Measurements from ENCODE around the gene MAPK9. TPM values are rescaled to one million over a fixed set of nuclear protein-coding genes. Genes with fewer than 3 reads are reported as not detected.
A peak's percentile ranks its signal among the peaks of the same experiment; 100 is the strongest.

The MAPK9 gene
- total RNA-seq, 1 experiment from 2014 or later: 43.4 TPM

GRCh38 chr5:180289966-180290365, 1.9 kb downstream of the MAPK9 start:
- intact Hi-C loops (cut with micrococcal nuclease): loop anchor here (10.0 kb wide), 1 partner anchor 165 kb away; no protein-coding TSS in a partner anchor
- Histone ChIP-seq H2AFZ (ENCODE audit: low read depth, low read length, poor library complexity, severe bottlenecking) (no peak overlapping the region), H3K27me3 (ENCODE audit: insufficient read depth, low read length) (no peaks in the 10 kb centered on the region), H4K20me1 (ENCODE audit: insufficient read depth) (no peaks in the 10 kb centered on the region), H3K4me2 (ENCODE audit: low read length) (peak overlapping the region; percentile 84), H3K27ac (ENCODE audit: low read depth, low read length) (no peak overlapping the region), H3K36me3 (ENCODE audit: control insufficient read depth in 1 of 2, insufficient read depth in 2 of 2, low read length in 2 of 2) (peaks cover 0 to 7% of the 10 kb centered on the region in 2 experiments; a peak in 1 of 4 replicates), H3K79me2 (ENCODE audit: insufficient read depth, low read length) (peaks cover 47% of the 10 kb centered on the region), H3K4me3 (replicated peaks in 1 of 2; ENCODE audit: low read depth in 1 of 2, low read length in 2 of 2) (no peak overlapping the region), H3K4me1 (ENCODE audit: control insufficient read depth in 1 of 2, insufficient read depth in 2 of 2, low read length in 2 of 2) (peaks cover 10 to 24% of the 10 kb centered on the region in 2 experiments), H3K9me3 (ENCODE audit: control insufficient read depth in 1 of 2, insufficient read depth in 1 of 2, low read depth in 1 of 2, low read length in 2 of 2) (no peaks in the 10 kb centered on the region), H3K9me2 (ENCODE audit: insufficient read depth) (no peaks in the 10 kb centered on the region), H3K9ac (ENCODE audit: low read length) (no peak overlapping the region)
- DNase-seq (ENCODE audit: low read depth, low spot score) (no peak), ATAC-seq (no peak)
- ChIA-PET POLR2A (no interaction called here), CTCF (interaction anchor here (1.9 kb wide), 1 partner anchor 39 kb away, joined by 9 read pairs; no protein-coding TSS in a partner anchor), RAD21 (ENCODE audit: low non-redundant PET in 1 of 2, low total read pairs in 2 of 2, uncharacterized antibody in 2 of 2, unreplicated experiment in 2 of 2) (no interaction called here)
- BruUV-seq (replicated peaks): no TSS peak
- no peak for TF ChIP-seq EZH2phosphoT487 (IDR thresholded peaks at IDR 0.05; ENCODE audit: borderline replicate concordance)

DNA sequence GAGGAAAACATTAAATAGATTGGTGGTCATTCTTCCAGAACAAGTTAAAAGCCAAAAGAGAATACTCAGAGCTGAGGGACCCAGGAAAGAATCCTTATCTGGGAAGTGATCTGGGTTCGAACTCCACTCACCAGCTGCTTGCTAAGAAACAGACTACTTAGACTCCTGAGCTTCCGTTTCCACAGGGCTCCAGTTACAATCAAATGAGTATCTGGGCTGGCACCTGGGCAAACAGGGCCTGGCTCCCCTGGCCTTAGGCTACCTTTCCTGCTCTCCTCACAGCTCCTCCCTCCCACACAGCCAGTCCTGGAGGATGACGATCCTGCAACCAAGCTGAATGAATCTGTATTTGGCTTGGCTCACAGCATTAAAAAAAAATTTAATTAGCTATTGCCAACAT, 2.5 kb downstream of the MAPK9 start:
- TF ChIP-seq CBX3 (IDR thresholded peaks at IDR 0.05; ENCODE audit: low read depth): no peak
- TF ChIP-seq FOSL1 (IDR thresholded peaks at IDR 0.05; ENCODE audit: low read depth): no peak
- no peak for TF ChIP-seq POLR2A (IDR thresholded peaks at IDR 0.05; ENCODE audit: borderline replicate concordance, extremely low read depth, insufficient read depth, insufficient read length)
- TF ChIP-seq SP1 (IDR thresholded peaks at IDR 0.05; ENCODE audit: low read depth): no peak
- TF ChIP-seq, protein P1, sequence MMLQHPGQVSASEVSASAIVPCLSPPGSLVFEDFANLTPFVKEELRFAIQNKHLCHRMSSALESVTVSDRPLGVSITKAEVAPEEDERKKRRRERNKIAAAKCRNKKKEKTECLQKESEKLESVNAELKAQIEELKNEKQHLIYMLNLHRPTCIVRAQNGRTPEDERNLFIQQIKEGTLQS (IDR thresholded peaks at IDR 0.05): no peak
- no peak for TF ChIP-seq EZH2 (IDR thresholded peaks at IDR 0.05)
- TF ChIP-seq, protein P2, sequence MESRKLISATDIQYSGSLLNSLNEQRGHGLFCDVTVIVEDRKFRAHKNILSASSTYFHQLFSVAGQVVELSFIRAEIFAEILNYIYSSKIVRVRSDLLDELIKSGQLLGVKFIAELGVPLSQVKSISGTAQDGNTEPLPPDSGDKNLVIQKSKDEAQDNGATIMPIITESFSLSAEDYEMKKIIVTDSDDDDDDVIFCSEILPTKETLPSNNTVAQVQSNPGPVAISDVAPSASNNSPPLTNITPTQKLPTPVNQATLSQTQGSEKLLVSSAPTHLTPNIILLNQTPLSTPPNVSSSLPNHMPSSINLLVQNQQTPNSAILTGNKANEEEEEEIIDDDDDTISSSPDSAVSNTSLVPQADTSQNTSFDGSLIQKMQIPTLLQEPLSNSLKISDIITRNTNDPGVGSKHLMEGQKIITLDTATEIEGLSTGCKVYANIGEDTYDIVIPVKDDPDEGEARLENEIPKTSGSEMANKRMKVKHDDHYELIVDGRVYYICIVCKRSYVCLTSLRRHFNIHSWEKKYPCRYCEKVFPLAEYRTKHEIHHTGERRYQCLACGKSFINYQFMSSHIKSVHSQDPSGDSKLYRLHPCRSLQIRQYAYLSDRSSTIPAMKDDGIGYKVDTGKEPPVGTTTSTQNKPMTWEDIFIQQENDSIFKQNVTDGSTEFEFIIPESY (IDR thresholded peaks at IDR 0.05; ENCODE audit: extremely low read depth, insufficient replicate concordance, low read length): no peak
- no peak for TF ChIP-seq JUND (IDR thresholded peaks at IDR 0.05)
- no peak for TF ChIP-seq EZH2phosphoT487 (IDR thresholded peaks at IDR 0.05; ENCODE audit: borderline replicate concordance)
- no peak for TF ChIP-seq YY1 (IDR thresholded peaks at IDR 0.05; ENCODE audit: extremely low read depth, insufficient replicate concordance, low read depth, low read length)
- TF ChIP-seq ZNF274 (IDR thresholded peaks at IDR 0.05; ENCODE audit: low read depth, low read length): no peak
- no peak for TF ChIP-seq MAX (IDR thresholded peaks at IDR 0.05)
- H3K9me2 ChIP-seq (ENCODE audit: insufficient read depth): no peaks in the 10 kb centered on the region
- H3K9ac ChIP-seq (ENCODE audit: low read length): no peak overlapping the region
- no peak overlapping the region for H3K4me2 ChIP-seq (ENCODE audit: low read length)
- ATAC-seq (no peak), DNase-seq (ENCODE audit: low read depth, low spot score) (no peak)
- peaks cover 10 to 22% of the 10 kb centered on the region in 2 experiments for H3K4me1 ChIP-seq (ENCODE audit: control insufficient read depth in 1 of 2, insufficient read depth in 2 of 2, low read length in 2 of 2)
- no peaks in the 10 kb centered on the region for H3K27me3 ChIP-seq (ENCODE audit: insufficient read depth, low read length)
- peaks cover 0 to 10% of the 10 kb centered on the region in 2 experiments; a peak in 1 of 4 replicates for H3K36me3 ChIP-seq (ENCODE audit: control insufficient read depth in 1 of 2, insufficient read depth in 2 of 2, low read length in 2 of 2)
- intact Hi-C loops (cut with micrococcal nuclease): no loop called here
- H4K20me1 ChIP-seq (ENCODE audit: insufficient read depth): no peaks in the 10 kb centered on the region
- H2AFZ ChIP-seq (ENCODE audit: low read depth, low read length, poor library complexity, severe bottlenecking): no peak overlapping the region
- no peak overlapping the region for H3K4me3 ChIP-seq (replicated peaks in 1 of 2; ENCODE audit: low read depth in 1 of 2, low read length in 2 of 2)
- no peak overlapping the region for H3K27ac ChIP-seq (ENCODE audit: low read depth, low read length)
- H3K79me2 ChIP-seq (ENCODE audit: insufficient read depth, low read length): peaks cover 50% of the 10 kb centered on the region
- RAD21 ChIA-PET (ENCODE audit: low non-redundant PET in 1 of 2, low total read pairs in 2 of 2, uncharacterized antibody in 2 of 2, unreplicated experiment in 2 of 2): no interaction called here
- CTCF ChIA-PET: interaction anchor here (1.9 kb wide), 1 partner anchor 39 kb away, joined by 9 read pairs; no protein-coding TSS in a partner anchor
- POLR2A ChIA-PET: no interaction called here
- H3K9me3 ChIP-seq (ENCODE audit: control insufficient read depth in 1 of 2, insufficient read depth in 1 of 2, low read depth in 1 of 2, low read length in 2 of 2): no peaks in the 10 kb centered on the region
- BruUV-seq (replicated peaks): no TSS peak

Data from HCT116 (cell line).